Stimulated activated CD4-positive, alpha-beta T cell treated with anti-CD3 and anti-CD28 coated beads, Interleukin-2, amount 100 ng/mL, for 48 hours (primary cell): ENCODE data around the gene AGBL1.

ENCODE experiments used
- DNase-seq, 2 donors: peaks; one replicate each; pipeline ENCODE4 v3.0.0-alpha.2; 2020

Gene AGBL1

DNA sequence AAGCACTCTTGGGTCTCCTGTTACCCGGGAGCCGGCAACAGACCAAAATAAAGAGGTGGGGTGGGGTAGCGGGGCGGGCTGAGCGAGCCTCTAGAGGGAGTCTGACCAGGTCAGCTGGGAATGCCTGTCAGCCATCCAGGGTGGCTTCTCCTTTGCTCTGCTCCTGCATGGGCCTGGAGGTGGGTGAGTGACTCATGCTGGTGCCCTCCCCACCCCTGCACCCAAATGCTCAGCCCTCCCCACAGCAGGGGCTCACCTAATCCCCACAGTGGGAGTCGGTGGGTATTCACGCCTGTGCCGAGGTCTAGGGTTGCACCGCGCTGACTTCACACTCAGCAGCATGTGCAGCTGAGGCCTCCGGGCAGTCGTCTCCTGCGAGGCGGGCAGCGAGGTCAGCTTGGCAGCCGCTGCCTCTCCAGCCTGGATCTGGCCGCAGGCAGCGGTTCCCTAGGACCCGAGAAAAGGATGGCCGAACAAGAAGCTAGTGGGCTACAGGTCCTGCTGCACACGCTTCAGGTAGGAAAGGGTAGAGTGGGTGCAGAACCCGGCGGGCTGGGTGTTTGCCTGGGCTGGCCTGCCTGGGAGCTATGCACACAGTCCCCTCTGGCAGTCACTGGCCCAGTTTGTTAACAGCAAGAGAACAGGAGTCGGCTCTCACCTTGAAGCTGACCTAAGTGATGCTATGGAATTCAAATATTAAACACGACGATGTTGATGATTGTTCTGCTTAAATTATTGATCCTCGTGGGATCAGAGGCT is at the start of gene AGBL1:
Gene AGBL1, plus strand, starts transcription at position 364 of the 759 bp plus-strand sequence.
- no peak for DNase-seq

GRCh38 chr15:86034904-86035303 is 44.8 kb upstream of the AGBL1 start:
- DNase-seq = no peak

DNA sequence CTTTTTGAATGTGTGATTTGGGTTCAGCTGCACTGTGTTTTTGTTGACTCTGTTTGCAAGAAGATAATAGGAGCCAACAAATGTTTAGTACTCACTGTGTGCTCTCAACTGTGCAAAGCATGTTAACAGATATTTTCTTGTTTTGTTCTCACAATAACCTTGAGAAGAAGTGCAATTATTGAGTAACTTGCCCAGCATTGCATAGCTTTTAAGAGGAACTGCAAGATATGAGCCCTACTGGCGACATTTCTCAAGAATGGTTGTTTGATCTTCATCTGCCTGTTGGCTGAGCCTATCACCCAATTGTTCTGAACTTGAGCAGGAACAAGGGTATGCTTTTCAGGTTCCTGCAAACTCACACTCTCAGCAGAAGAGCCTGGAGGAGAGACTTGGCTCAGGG is 43.4 kb upstream of the AGBL1 start:
- no peak for DNase-seq

DNA sequence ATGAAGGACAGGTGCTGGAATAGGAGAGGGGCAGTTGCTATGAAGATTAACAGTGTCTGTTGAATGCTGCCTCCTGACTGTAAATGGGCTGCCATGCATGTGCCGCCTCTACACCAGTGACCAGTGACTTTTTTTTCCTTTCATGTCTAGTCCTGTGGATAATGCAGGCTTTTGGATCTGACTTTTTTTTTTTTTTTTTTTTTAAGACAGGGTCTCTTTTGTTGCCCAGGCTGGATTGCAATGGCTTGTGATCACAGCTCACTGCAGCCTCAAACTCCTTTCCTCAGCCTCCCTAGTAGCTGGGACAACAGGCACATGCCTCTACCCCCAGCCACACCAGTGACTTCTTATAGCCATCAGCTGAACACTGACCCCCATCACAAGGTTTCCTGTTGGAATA is 41.2 kb upstream of the AGBL1 start:
- DNase-seq = no peak

DNA sequence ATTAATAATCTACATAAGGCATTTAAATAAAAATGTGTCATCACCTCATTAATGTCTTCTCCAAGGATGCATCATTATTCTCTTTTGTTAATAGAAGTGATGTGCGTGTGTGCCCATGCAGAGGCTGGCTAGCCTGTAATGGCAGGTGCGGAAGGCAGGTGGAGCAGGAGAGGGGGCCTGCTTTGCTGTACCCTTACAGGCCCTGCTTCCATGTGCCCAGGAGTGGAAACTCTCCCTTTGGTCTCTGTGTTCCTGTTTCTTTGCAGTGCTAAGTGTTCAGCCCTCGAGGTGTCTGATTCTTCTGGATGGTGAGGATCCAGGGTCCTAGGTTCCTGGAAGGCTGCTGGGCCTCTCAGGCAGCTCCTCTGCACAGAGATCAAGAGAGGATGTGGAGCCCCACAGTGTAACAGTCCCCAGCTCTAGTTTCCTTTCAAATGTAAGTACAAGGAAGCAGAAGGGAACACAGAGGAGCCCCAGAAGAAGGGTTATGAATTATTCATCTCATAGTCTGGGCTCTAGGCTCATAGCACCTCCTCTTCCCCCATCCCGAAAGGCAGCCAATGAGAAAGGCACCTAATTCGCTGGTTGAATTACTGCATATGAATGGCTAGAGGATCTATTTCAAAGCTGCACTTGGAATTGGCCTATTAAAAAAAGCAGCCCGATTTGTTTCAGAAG is 39.2 kb upstream of the AGBL1 start:
- DNase-seq = no peak

DNA sequence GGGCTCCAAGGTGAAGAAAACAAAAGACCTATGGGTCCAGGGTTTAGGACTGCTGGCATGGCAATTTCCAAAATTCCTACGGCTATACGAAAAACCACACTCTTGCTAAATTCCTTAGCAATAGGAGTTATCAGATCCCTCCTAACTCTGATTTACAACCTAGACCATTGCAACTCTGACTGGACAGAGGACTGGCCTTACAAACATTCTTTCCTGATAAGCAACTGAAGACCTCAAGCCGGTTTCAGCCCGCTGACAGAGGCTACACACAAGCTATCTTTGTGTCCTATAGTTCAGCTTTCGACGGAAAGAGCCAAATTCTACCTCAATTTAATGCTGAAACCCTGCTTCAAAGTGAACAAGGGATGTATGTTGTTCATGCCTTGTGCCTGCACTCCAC is 38.3 kb upstream of the AGBL1 start:
- DNase-seq = no peak

- no peak for DNase-seq
Observed at GRCh38 chr15:86042226-86042625, 37.4 kb upstream of the AGBL1 start.

DNA sequence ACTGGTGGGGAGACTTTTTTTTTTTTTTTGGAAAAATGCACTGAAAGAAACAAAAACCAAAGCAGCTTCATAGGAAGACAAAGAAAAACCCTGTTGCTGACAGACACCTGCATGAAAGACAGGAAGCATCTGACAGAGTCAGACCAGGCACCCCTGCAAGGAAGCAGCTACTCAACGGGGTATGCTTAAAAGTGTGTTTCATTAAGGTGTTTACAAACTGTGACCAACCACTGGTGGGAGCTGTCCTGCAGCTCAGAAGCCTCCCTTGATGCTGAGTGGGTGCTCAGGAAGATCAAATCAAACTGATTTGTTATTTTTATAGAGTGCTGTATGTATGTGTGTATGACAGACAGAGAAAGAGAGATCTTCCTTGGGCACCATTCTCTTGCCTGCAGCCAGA is 34.7 kb upstream of the AGBL1 start:
- DNase-seq = no peak

- no peak for DNase-seq
Observed at GRCh38 chr15:86054338-86054737, 25.3 kb upstream of the AGBL1 start.

- DNase-seq = no peak
Observed at GRCh38 chr15:86055688-86056087, 24.0 kb upstream of the AGBL1 start.

DNA sequence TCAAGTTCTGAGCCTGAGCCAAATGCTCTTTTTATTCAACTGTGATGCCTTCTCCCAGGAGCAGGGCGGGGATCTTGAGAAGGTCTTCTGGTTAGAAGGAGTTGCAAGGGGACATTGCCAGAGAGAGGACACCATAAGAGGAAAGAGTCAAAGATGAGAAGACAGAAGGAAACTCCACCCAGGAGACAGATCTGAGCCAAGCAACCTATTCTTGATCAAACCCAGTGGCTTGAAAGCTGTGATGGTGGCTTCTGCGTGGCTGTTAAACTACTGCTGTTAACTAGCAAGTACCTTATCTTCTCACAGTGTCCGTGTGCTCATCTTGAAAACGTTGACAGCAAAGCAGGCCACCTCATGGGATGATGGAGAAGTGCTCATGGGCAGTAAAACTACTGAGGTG is 19.8 kb upstream of the AGBL1 start:
- no peak for DNase-seq

GRCh38 chr15:86060674-86061073 is 19.0 kb upstream of the AGBL1 start:
- DNase-seq = no peak

GRCh38 chr15:86061581-86061980 is 18.1 kb upstream of the AGBL1 start:
- no peak for DNase-seq

- no peak for DNase-seq
Observed at GRCh38 chr15:86062646-86063243, 16.9 kb upstream of the AGBL1 start.

DNA sequence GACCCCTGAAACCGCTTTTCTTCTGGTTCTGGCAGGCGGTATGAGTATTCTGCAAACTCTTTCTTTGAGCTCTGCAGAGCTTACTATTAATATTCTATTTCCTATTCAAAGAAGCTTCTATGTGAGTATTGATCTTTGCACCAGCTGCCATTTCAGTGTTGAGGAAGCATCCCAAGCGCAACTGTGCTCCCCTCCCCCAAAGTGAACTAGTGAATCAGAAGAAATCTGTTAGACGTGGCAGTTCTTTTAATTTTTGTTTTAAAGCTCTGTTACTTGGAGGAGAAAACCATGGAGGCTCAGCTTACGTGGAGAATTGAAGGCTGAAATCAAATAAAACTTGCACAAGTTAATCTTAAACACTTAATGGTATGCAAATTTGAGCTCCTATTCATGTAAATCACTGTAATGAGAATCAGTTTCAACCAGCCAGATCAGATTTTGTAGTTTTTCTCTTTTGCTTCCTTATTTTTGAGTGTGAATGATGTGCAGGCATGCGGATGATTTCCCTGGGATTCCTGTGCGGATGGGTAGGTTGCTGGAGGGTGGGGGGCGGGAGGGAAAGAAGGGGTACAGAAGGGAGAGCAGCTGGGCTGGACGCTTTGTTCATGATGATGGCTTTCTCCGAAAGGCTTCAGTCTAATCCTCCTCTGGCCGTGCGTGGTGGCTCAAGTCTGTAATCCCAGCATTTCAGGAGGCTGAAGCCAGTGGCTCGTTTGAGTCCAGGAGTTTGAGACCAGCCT is 16.1 kb upstream of the AGBL1 start:
- no peak for DNase-seq

GRCh38 chr15:86064326-86064725 is 15.3 kb upstream of the AGBL1 start:
- DNase-seq = no peak

GRCh38 chr15:86066174-86066834 is 13.4 kb upstream of the AGBL1 start:
- no peak for DNase-seq

- no peak for DNase-seq
Observed at GRCh38 chr15:86073281-86073680, 6.4 kb upstream of the AGBL1 start.

DNA sequence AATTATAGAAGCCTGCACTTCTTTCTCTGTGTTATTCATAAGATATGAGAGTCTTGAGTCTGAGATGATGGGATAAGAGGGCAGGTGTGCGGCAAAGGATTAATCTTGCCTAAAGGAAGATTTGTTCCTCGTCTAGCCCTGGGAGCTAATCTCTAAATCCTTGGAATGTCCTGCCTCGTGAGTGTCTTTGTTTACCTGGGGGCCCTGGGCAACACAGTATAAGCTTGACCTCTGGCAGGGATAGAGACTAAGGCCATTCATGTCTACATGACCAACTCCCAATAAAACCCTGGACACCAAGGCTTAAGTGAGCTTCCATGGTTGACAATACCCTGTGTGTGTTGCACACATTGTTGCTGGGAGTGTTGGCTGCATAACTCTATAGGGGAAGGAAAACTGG is 3.2 kb upstream of the AGBL1 start:
- no peak for DNase-seq

GRCh38 chr15:86077070-86077469 is 2.6 kb upstream of the AGBL1 start:
- no peak for DNase-seq

- no peak for DNase-seq
Observed at GRCh38 chr15:86080302-86080701, 631 bp downstream of the AGBL1 start.

GRCh38 chr15:86082619-86083380 is 3.1 kb downstream of the AGBL1 start:
- no peak for DNase-seq
